GM21390 (cell line): Measurements from ENCODE around the gene EBNA1BP2.
A peak's percentile ranks its signal among the peaks of the same experiment; 100 is the strongest.
"Not testable (repeated sequence)": the region's sequence is repeated elsewhere in the genome, so short reads cannot be mapped to it uniquely, and the experiment has no call there.

Experiments used
- ATAC-seq: cut with Tn5 transposase; IDR thresholded peaks from one replicate; pipeline ENCODE4 v1.9.1; 2021; ENCODE audit not compliant: unreplicated experiment

Gene EBNA1BP2

GRCh38 chr1:43171876-43172526, at the start of gene EBNA1BP2, which contains the start of gene CFAP57:
TSS of gene EBNA1BP2 (minus strand) at chr1:43172290. CDS start at chr1:43172118, 172 bp downstream.
TSS of gene CFAP57 (plus strand) at chr1:43172330. CDS start at chr1:43172754, 424 bp downstream.
- ATAC-seq, result peak; percentile 88

- ATAC-seq, result no peak
Observed at GRCh38 chr1:43221797-43222196, 49.7 kb upstream of the EBNA1BP2 start.

- peak; percentile 87 for ATAC-seq
Observed at GRCh38 chr1:43220905-43221778, 49.1 kb upstream of the EBNA1BP2 start.

GRCh38 chr1:43217747-43218146, 45.7 kb upstream of the EBNA1BP2 start:
- no peak for ATAC-seq

GRCh38 chr1:43214501-43215444, 42.7 kb upstream of the EBNA1BP2 start:
- ATAC-seq, result no peak

GRCh38 chr1:43208277-43208676, 36.2 kb upstream of the EBNA1BP2 start:
- ATAC-seq, result not testable (repeated sequence)

- no peak for ATAC-seq
Observed at GRCh38 chr1:43207229-43207853, 35.3 kb upstream of the EBNA1BP2 start.

- no peak for ATAC-seq
Observed at GRCh38 chr1:43206600-43207228, 34.6 kb upstream of the EBNA1BP2 start.

GRCh38 chr1:43205671-43206070, 33.6 kb upstream of the EBNA1BP2 start:
- no peak for ATAC-seq

- no peak for ATAC-seq
Observed at GRCh38 chr1:43204394-43204793, 32.3 kb upstream of the EBNA1BP2 start.

- ATAC-seq, result no peak
Observed at GRCh38 chr1:43203859-43204258, 31.8 kb upstream of the EBNA1BP2 start.

GRCh38 chr1:43199093-43199726, 27.1 kb upstream of the EBNA1BP2 start:
- no peak for ATAC-seq

- no peak for ATAC-seq
Observed at GRCh38 chr1:43197343-43198127, 25.4 kb upstream of the EBNA1BP2 start.

- no peak for ATAC-seq
Observed at GRCh38 chr1:43194509-43194908, 22.4 kb upstream of the EBNA1BP2 start.

GRCh38 chr1:43188106-43188505, 16.0 kb upstream of the EBNA1BP2 start:
- ATAC-seq, result no peak

- ATAC-seq, result no peak
Observed at GRCh38 chr1:43184995-43185394, 12.9 kb upstream of the EBNA1BP2 start.

- no peak for ATAC-seq
Observed at GRCh38 chr1:43184388-43184787, 12.3 kb upstream of the EBNA1BP2 start.

- ATAC-seq, result no peak
Observed at GRCh38 chr1:43177691-43178090, 5.6 kb upstream of the EBNA1BP2 start.

GRCh38 chr1:43174873-43175272, 2.8 kb upstream of the EBNA1BP2 start:
- ATAC-seq, result no peak
